H9 (cell line): Measurements from ENCODE around the gene AKNA. TPM values are rescaled to one million over a fixed set of nuclear protein-coding genes. Genes with fewer than 3 reads are reported as not detected.

ENCODE experiments used
- DNase-seq: peaks from one replicate; pipeline ENCODE4 v3.0.0-alpha.2; 2017
- H2AFZ ChIP-seq: one replicate; pipeline ENCODE4 v1.6.1; 2013; ENCODE audit warnings: mild to moderate bottlenecking, low read length, control low read depth, moderate library complexity
- H2AK5ac ChIP-seq: 2 replicates; pipeline ENCODE4 v1.6.1; 2013; ENCODE audit warnings: low read length, control low read depth, mixed read lengths; ENCODE audit not compliant: insufficient read length
- H2BK120ac ChIP-seq: one replicate; pipeline ENCODE4 v1.6.1; 2013; ENCODE audit warnings: low read depth, mild to moderate bottlenecking, low read length, control low read depth, inconsistent platforms; ENCODE audit not compliant: poor library complexity, severe bottlenecking
- H2BK12ac ChIP-seq: 2 replicates; pipeline ENCODE4 v1.6.1; 2013; ENCODE audit warnings: low read length, control low read depth, mixed read lengths, low read depth; ENCODE audit not compliant: insufficient read length
- H2BK15ac ChIP-seq: 2 replicates; pipeline ENCODE4 v1.6.1; 2013; ENCODE audit warnings: low read depth, low read length, control low read depth
- H2BK20ac ChIP-seq: one replicate; pipeline ENCODE4 v1.6.1; 2013; ENCODE audit warnings: low read depth, mild to moderate bottlenecking, low read length, control low read depth, inconsistent platforms; ENCODE audit not compliant: poor library complexity, severe bottlenecking
- H2BK5ac ChIP-seq: 2 replicates; pipeline ENCODE4 v1.6.1; 2013; ENCODE audit warnings: low read length, control low read depth, mixed read lengths; ENCODE audit not compliant: insufficient read length
- H3K14ac ChIP-seq: 2 replicates; pipeline ENCODE4 v1.6.1; 2013; ENCODE audit warnings: low read length, control low read depth; ENCODE audit not compliant: insufficient read depth
- H3K18ac ChIP-seq: 2 replicates; pipeline ENCODE4 v1.6.1; 2013; ENCODE audit warnings: low read depth, mild to moderate bottlenecking, mixed read lengths, low read length, control low read depth; ENCODE audit not compliant: insufficient read length
- H3K23ac ChIP-seq: 2 replicates; pipeline ENCODE4 v1.6.1; 2013; ENCODE audit warnings: low read length, control low read depth, mixed read lengths, low read depth; ENCODE audit not compliant: insufficient read length
- H3K23me2 ChIP-seq: 2 replicates; pipeline ENCODE4 v1.6.1; 2013; ENCODE audit warnings: low read depth, mild to moderate bottlenecking, mixed read lengths, low read length, control low read depth; ENCODE audit not compliant: insufficient read length, poor library complexity, severe bottlenecking
- H3K27ac ChIP-seq: 2 replicates; pipeline ENCODE4 v1.5.1; 2013; ENCODE audit warnings: low read length, control low read depth, mixed read lengths, low read depth; ENCODE audit not compliant: insufficient read length
- H3K27me3 ChIP-seq: 2 replicates; pipeline ENCODE4 v1.6.1; 2013; ENCODE audit warnings: low read length, control low read depth, inconsistent platforms; ENCODE audit not compliant: insufficient read depth
- H3K4ac ChIP-seq: 2 replicates; pipeline ENCODE4 v1.6.1; 2013; ENCODE audit warnings: low read depth, mild to moderate bottlenecking, control low read depth, inconsistent platforms, low read length, moderate library complexity
- H3K4me1 ChIP-seq: 2 replicates; pipeline ENCODE4 v1.6.1; 2013; ENCODE audit warnings: low read length, control low read depth, inconsistent platforms; ENCODE audit not compliant: insufficient read depth
- H3K4me2 ChIP-seq: 2 replicates; pipeline ENCODE4 v1.6.1; 2013; ENCODE audit warnings: low read length, control low read depth, mixed read lengths; ENCODE audit not compliant: insufficient read length, insufficient read depth
- H3K56ac ChIP-seq: 2 replicates; pipeline ENCODE4 v1.6.1; 2013; ENCODE audit warnings: low read depth, mild to moderate bottlenecking, mixed read lengths, low read length, control low read depth; ENCODE audit not compliant: insufficient read length
- H3K79me1 ChIP-seq: 2 replicates; pipeline ENCODE4 v1.6.1; 2013; ENCODE audit warnings: low read depth, mild to moderate bottlenecking, moderate library complexity, low read length, control low read depth, inconsistent platforms; ENCODE audit not compliant: insufficient read depth, poor library complexity, severe bottlenecking
- H3K79me2 ChIP-seq: 2 replicates; pipeline ENCODE4 v1.6.1; 2013; ENCODE audit warnings: low read length, control low read depth, inconsistent platforms; ENCODE audit not compliant: insufficient read depth
- H3K9ac ChIP-seq: 2 replicates; pipeline ENCODE4 v1.6.1; 2013; ENCODE audit warnings: low read length, control low read depth, mixed read lengths; ENCODE audit not compliant: insufficient read length; ENCODE audit errors: extremely low read depth
- H3K9me3 ChIP-seq: one replicate; pipeline ENCODE4 v1.6.1; 2013; ENCODE audit warnings: low read depth, low read length, inconsistent platforms; ENCODE audit not compliant: control insufficient read depth
- H3T11ph ChIP-seq: one replicate; pipeline ENCODE4 v1.6.1; 2013; ENCODE audit warnings: mild to moderate bottlenecking, low read length, control low read depth, inconsistent platforms
- H4K20me1 ChIP-seq: one replicate; pipeline ENCODE4 v1.6.1; 2013; ENCODE audit not compliant: control insufficient read depth, insufficient read length, insufficient read depth
- H4K5ac ChIP-seq: 2 replicates; pipeline ENCODE4 v1.6.1; 2013; ENCODE audit warnings: low read depth, mild to moderate bottlenecking, mixed read lengths, low read length, control low read depth; ENCODE audit not compliant: insufficient read length
- H4K8ac ChIP-seq: replicated peaks from 2 replicates; pipeline ENCODE4 v1.6.1; 2013; ENCODE audit warnings: low read length, control low read depth, mixed read lengths, low read depth; ENCODE audit not compliant: insufficient read length
- H4K91ac ChIP-seq: 2 replicates; pipeline ENCODE4 v1.6.1; 2013; ENCODE audit warnings: low read depth, mild to moderate bottlenecking, moderate library complexity, mixed read lengths, low read length, control low read depth; ENCODE audit not compliant: insufficient read length
- H3K27ac Mint-ChIP-seq, 3 experiments: 2 replicates in 2 of 3; 3 replicates in 1 of 3; pipeline ENCODE4 v1.8.0; 2020 to 2021; ENCODE audit warnings: mixed read lengths in 3 of 3, mild to moderate bottlenecking in 1 of 3, moderate library complexity in 1 of 3
- H3K27me3 Mint-ChIP-seq: 2 replicates; pipeline ENCODE4 v1.8.0; 2021; ENCODE audit warnings: low read depth, mild to moderate bottlenecking, moderate library complexity, mixed read lengths
- H3K36me3 Mint-ChIP-seq, 3 experiments: 2 replicates in 2 of 3; 3 replicates in 1 of 3; pipeline ENCODE4 v1.8.0; 2020 to 2021; ENCODE audit warnings: low read depth in 3 of 3, mixed read lengths in 3 of 3; ENCODE audit not compliant: insufficient read depth in 1 of 3
- H3K4me1 Mint-ChIP-seq, 2 experiments: 2 replicates each; pipeline ENCODE4 v1.8.0; 2020; ENCODE audit warnings: mixed read lengths in 2 of 2
- H3K4me3 Mint-ChIP-seq, 2 experiments: 2 replicates in 1 of 2; 3 replicates in 1 of 2; pipeline ENCODE4 v1.8.0; 2020 to 2021; ENCODE audit warnings: mild to moderate bottlenecking in 2 of 2, mixed read lengths in 2 of 2, moderate library complexity in 1 of 2
- H3K9me3 Mint-ChIP-seq, 2 experiments: 2 replicates in 1 of 2; 3 replicates in 1 of 2; pipeline ENCODE4 v1.8.0; 2020; ENCODE audit warnings: mild to moderate bottlenecking in 2 of 2, mixed read lengths in 2 of 2, moderate library complexity in 1 of 2
- WGBS: extraction: QIAGEN DNeasy Blood & Tissue Kit; methylation state at CpG from one replicate; pipeline ENCODE4 v1.1.7; 2013; ENCODE audit warnings: missing lambda C conversion rate, low lambda C conversion rate, mixed read lengths; ENCODE audit not compliant: insufficient read length; ENCODE audit errors: extremely low coverage; 5-methylcytosine and 5-hydroxymethylcytosine counted together
- total RNA-seq: library from RNA; stranded (reverse); gene quantifications from 2 replicates; pipeline ENCODE4 v1.2.1, GENCODE V29; 2021
- TF ChIP-seq, protein P1 (sequence below): fragments of 200-600 bp; sonication (generic); conservative IDR thresholded peaks from 3 replicates; pipeline ENCODE4 v1.8.0; 2021; ENCODE audit warnings: antibody characterized with exemption, mild to moderate bottlenecking

AKNA gene
- total RNA-seq, 1 experiment from 2014 or later = 19.7 TPM

DNA sequence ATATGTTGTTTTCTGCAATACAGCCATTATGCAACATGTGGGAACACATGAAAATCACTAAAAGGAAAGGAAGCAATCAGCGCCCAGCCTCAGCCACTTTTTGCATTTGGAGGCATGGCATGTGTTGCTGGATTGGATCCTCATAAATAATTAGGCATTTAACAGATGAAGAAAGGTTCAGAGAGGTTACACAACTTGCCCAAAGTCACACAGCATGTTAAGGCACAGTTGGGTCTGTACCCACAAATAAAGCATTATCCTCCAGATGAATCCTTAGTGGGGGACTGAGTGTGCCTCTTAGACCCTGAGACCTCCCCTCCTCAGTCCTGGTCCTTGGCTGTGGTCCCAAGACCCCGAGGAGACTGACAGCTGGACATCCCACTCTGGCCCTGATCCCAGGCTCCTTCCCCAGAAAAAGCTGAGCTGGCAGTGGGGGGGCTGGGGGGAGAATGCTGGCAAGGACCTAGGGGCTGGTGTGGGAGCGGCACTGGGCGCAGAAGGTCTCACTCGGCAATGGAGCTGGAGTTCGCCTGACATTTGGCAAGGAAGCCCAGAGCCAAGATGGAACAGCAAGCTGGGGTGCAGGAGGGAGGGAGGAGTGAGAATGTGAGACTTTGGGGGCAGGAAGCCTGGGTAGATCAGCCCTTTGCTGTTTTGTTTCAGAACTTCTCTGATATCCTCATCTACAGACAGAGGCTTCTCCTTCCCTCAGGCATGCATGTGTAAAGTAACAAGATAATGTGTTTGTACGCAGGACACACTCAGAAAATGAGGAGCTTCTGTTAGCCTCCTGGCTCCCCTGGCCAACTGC is 6.9 kb upstream of the AKNA start:
- Mint-ChIP-seq H3K27me3 (no peaks in the 10 kb centered on the region; the same call in 1 of the 2 replicates), H3K9me3 (no peaks in the 10 kb centered on the region; a peak in 1 of 5 replicates), H3K36me3 (peaks cover 0 to 9% (median 0%) of the 10 kb centered on the region in 3 experiments; a peak in 4 of 7 replicates), H3K4me1 (peaks cover 38 to 51% of the 10 kb centered on the region in 2 experiments), H3K4me3 (no peak overlapping the region), H3K27ac (peak overlapping the region in 2 of 3 experiments; percentile 44 to 82; a peak in 2 of 7 replicates)
- Histone ChIP-seq H3K27me3 (no peaks in the 10 kb centered on the region), H2BK120ac (no peak overlapping the region), H4K5ac (no peak overlapping the region), H3K4ac (no peak overlapping the region), H4K91ac (no peak overlapping the region), H3K14ac (no peak overlapping the region; the same call in 1 of the 2 replicates), H2BK12ac (no peak overlapping the region), H2AFZ (no peak overlapping the region), H2BK5ac (no peak overlapping the region), H2AK5ac (no peak overlapping the region), H3K23me2 (no peaks in the 10 kb centered on the region), H3K23ac (no peak overlapping the region), H4K8ac (no peak overlapping the region), H3K4me2 (no peak overlapping the region), H3K9ac (peak overlapping the region; percentile 18), H3K4me1 (no peaks in the 10 kb centered on the region; the same call in 1 of the 2 replicates), H3K79me2 (no peaks in the 10 kb centered on the region), H3K18ac (no peak overlapping the region), H2BK20ac (no peak overlapping the region), H3T11ph (no peak overlapping the region), H2BK15ac (no peak overlapping the region), H4K20me1 (no peaks in the 10 kb centered on the region), H3K27ac (no peak overlapping the region), H3K56ac (no peak overlapping the region), H3K79me1 (no peaks in the 10 kb centered on the region), H3K9me3 (no peaks in the 10 kb centered on the region)
- TF ChIP-seq, protein P1, sequence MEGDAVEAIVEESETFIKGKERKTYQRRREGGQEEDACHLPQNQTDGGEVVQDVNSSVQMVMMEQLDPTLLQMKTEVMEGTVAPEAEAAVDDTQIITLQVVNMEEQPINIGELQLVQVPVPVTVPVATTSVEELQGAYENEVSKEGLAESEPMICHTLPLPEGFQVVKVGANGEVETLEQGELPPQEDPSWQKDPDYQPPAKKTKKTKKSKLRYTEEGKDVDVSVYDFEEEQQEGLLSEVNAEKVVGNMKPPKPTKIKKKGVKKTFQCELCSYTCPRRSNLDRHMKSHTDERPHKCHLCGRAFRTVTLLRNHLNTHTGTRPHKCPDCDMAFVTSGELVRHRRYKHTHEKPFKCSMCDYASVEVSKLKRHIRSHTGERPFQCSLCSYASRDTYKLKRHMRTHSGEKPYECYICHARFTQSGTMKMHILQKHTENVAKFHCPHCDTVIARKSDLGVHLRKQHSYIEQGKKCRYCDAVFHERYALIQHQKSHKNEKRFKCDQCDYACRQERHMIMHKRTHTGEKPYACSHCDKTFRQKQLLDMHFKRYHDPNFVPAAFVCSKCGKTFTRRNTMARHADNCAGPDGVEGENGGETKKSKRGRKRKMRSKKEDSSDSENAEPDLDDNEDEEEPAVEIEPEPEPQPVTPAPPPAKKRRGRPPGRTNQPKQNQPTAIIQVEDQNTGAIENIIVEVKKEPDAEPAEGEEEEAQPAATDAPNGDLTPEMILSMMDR = no peak
- WGBS = no CpG with 5 or more reads among the region's 7 CpGs
- no peak for DNase-seq
